GM12892 (cell line): ENCODE data around the gene GPNMB.

ENCODE experiments used
- POLR2A ChIP-seq: IDR thresholded peaks from 2 replicates; pipeline ENCODE4 v1.6.1; 2011; ENCODE audit warnings: low read depth, low read length, control low read depth
- POLR2AphosphoS5 ChIP-seq: IDR thresholded peaks from 2 replicates; pipeline ENCODE4 v1.6.1; 2011; ENCODE audit warnings: low read depth, low read length, control low read depth
- TAF1 ChIP-seq: IDR thresholded peaks from 2 replicates; pipeline ENCODE4 v1.6.1; 2011; ENCODE audit warnings: low read depth, mild to moderate bottlenecking, control low read depth, low read length, borderline replicate concordance

DNA sequence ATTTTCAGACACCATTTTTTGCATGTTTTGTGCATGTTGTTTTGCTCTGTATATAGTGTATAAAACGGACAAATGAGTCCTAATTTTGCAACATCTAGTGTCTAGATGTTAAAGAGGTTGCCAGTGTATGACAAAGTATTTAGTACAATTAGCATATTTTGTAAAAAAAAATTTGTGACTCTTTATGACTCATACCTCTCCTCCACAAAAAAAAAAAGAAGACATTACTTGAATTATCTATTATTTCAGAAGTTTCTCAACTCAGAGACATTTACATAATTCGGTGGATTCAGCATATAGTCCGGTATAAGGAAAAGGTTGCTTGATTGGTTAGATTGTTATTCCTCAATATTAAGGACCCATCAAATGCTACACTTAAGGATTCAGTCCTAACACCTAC is 38.7 kb upstream of the GPNMB start:
- TF ChIP-seq POLR2AphosphoS5 (no peak), POLR2A (no peak), TAF1 (no peak)
